K562 (cell line): ENCODE data around the gene WDR18. TPM values are rescaled to one million over a fixed set of nuclear protein-coding genes. Genes with fewer than 3 reads are reported as not detected.

Experiments
- CREB1 ChIP-seq, 2 experiments: sonication (generic) in 1 of 2; formaldehyde crosslinking in 1 of 2; IDR thresholded peaks; 2 replicates each; pipeline versions ENCODE4 v1.6.1 to v1.8.0; 2012 to 2022; ENCODE audit warnings: inconsistent platforms in 1 of 2, mild to moderate bottlenecking in 1 of 2, missing genetic modification reagents in 1 of 2, moderate library complexity in 1 of 2
- HDAC2 ChIP-seq: fragments of 450-650 bp; IDR thresholded peaks from 2 replicates; pipeline ENCODE4 v1.6.1; 2016; ENCODE audit warnings: mild to moderate bottlenecking
- HDAC3 ChIP-seq: fragments of 450-650 bp; IDR thresholded peaks from 2 replicates; pipeline ENCODE4 v1.6.1; 2018; ENCODE audit warnings: borderline replicate concordance, mild to moderate bottlenecking, moderate library complexity; ENCODE audit not compliant: partially characterized antibody
- HNRNPLL ChIP-seq: fragments of 200-400 bp; formaldehyde crosslinking; IDR thresholded peaks from 2 replicates; pipeline ENCODE4 v1.6.1; 2017; ENCODE audit warnings: low read length, low read depth, mild to moderate bottlenecking; ENCODE audit not compliant: poor library complexity, severe bottlenecking
- HOXB6 ChIP-seq: fragments of 250-450 bp; sonication (Bioruptor Pico); IDR thresholded peaks from 2 replicates; pipeline ENCODE4 v1.5.1; 2022; ENCODE audit warnings: mild to moderate bottlenecking, borderline replicate concordance
- KLF16 ChIP-seq: IDR thresholded peaks from 2 replicates; pipeline ENCODE4 v1.6.1; 2016; ENCODE audit warnings: antibody characterized with exemption
- MTA1 ChIP-seq: fragments of 450-650 bp; IDR thresholded peaks from 2 replicates; pipeline ENCODE4 v1.6.1; 2017; ENCODE audit warnings: borderline replicate concordance
- PTBP1 ChIP-seq: fragments of 200-400 bp; formaldehyde crosslinking; IDR thresholded peaks from 2 replicates; pipeline ENCODE4 v1.6.1; 2017; ENCODE audit warnings: low read depth, low read length
- PTTG1 ChIP-seq: fragments of 450-650 bp; IDR thresholded peaks from 2 replicates; pipeline ENCODE4 v1.6.1; 2016; ENCODE audit warnings: low read depth, mild to moderate bottlenecking, missing genetic modification characterization, missing compliant biosample characterization
- RBM17 ChIP-seq: fragments of 200-400 bp; formaldehyde crosslinking; IDR thresholded peaks from 2 replicates; pipeline ENCODE4 v1.6.1; 2017; ENCODE audit warnings: low read depth, mild to moderate bottlenecking, low read length, borderline replicate concordance
- SAFB ChIP-seq: fragments of 200-400 bp; formaldehyde crosslinking; IDR thresholded peaks from 2 replicates; pipeline ENCODE4 v1.6.1; 2017; ENCODE audit warnings: low read depth, low read length, borderline replicate concordance
- SRSF9 ChIP-seq: fragments of 200-400 bp; formaldehyde crosslinking; IDR thresholded peaks from 2 replicates; pipeline ENCODE4 v1.6.1; 2017; ENCODE audit warnings: low read depth, low read length, borderline replicate concordance
- ZNF184 ChIP-seq: sonication (generic); formaldehyde crosslinking; IDR thresholded peaks from 2 replicates; pipeline ENCODE4 v1.5.0; 2020; ENCODE audit warnings: missing genetic modification reagents
- polyA plus RNA-seq, 8 experiments: library from polyadenylated mRNA; depleted of rRNA in 4 of 8; stranded (reverse) in 5 of 8; unstranded in 3 of 8; fragments of >200 nt; fragmentation: Nextera tagmentation in 2 of 8; fragmentation: Illumina TruSeq in 1 of 8; extraction: Ambion mirVana in 2 of 8; extraction: Trizol in 1 of 8; gene quantifications; 2 replicates each; pipeline versions ENCODE4 v1.2.1 to v1.2.3, GENCODE V29; 2011 to 2014; ENCODE audit warnings: inconsistent platforms in 1 of 8, missing spikeins in 1 of 8
- total RNA-seq, 7 experiments: library from RNA; depleted of rRNA in 6 of 7; stranded (reverse); fragments of >200 nt in 6 of 7; fragmentation: Illumina TruSeq in 2 of 7; extraction: Trizol in 2 of 7; gene quantifications; 2 replicates each; pipeline versions ENCODE4 v1.2.1 to v1.2.3, GENCODE V29; 2011 to 2021; ENCODE audit warnings: low replicate concordance in 1 of 7
- TF ChIP-seq, protein P1 (sequence below): fragments of 250-450 bp; sonication (Bioruptor Pico); IDR thresholded peaks from 2 replicates; pipeline ENCODE4 v1.4.0; 2020; ENCODE audit warnings: mild to moderate bottlenecking, moderate library complexity
- TF ChIP-seq, protein P2 (sequence below), 2 experiments: fragments of 450-650 bp; conservative IDR thresholded peaks; 2 replicates each; pipeline ENCODE4 v1.6.1; 2017; ENCODE audit warnings: mild to moderate bottlenecking in 2 of 2, moderate library complexity in 2 of 2
- TF ChIP-seq, protein P3 (sequence below): fragments of 450-650 bp; IDR thresholded peaks from 2 replicates; pipeline ENCODE4 v1.6.1; 2017; ENCODE audit warnings: antibody characterized with exemption, mild to moderate bottlenecking

WDR18 gene
- total and polyA plus RNA-seq, 9 of the 15 experiments (the other 6 are each of a cell fraction or from before 2014, with no cell fraction given): 0.65 to 181 (median 30.1) TPM

- TF ChIP-seq, protein P1, sequence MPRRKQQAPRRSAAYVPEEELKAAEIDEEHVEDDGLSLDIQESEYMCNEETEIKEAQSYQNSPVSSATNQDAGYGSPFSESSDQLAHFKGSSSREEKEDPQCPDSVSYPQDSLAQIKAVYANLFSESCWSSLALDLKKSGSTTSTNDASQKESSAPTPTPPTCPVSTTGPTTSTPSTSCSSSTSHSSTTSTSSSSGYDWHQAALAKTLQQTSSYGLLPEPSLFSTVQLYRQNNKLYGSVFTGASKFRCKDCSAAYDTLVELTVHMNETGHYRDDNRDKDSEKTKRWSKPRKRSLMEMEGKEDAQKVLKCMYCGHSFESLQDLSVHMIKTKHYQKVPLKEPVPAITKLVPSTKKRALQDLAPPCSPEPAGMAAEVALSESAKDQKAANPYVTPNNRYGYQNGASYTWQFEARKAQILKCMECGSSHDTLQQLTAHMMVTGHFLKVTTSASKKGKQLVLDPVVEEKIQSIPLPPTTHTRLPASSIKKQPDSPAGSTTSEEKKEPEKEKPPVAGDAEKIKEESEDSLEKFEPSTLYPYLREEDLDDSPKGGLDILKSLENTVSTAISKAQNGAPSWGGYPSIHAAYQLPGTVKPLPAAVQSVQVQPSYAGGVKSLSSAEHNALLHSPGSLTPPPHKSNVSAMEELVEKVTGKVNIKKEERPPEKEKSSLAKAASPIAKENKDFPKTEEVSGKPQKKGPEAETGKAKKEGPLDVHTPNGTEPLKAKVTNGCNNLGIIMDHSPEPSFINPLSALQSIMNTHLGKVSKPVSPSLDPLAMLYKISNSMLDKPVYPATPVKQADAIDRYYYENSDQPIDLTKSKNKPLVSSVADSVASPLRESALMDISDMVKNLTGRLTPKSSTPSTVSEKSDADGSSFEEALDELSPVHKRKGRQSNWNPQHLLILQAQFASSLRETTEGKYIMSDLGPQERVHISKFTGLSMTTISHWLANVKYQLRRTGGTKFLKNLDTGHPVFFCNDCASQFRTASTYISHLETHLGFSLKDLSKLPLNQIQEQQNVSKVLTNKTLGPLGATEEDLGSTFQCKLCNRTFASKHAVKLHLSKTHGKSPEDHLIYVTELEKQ: no peak
- TF ChIP-seq KLF16: no peak
- TF ChIP-seq MTA1: peak; percentile 97
- TF ChIP-seq HDAC2: peak; percentile 89; the same call in 1 of the 2 replicates
- no peak for TF ChIP-seq PTTG1 (tag)
- no peak for TF ChIP-seq HDAC3
- peak; percentile 97 for TF ChIP-seq CREB1 (IDR thresholded peaks at IDR 0.05)
- peak; percentile 98 for TF ChIP-seq CREB1 (CRISPR knock-in tag; IDR thresholded peaks at IDR 0.05)
- TF ChIP-seq HOXB6: no peak
- no peak for TF ChIP-seq HNRNPLL
- TF ChIP-seq, protein P2, sequence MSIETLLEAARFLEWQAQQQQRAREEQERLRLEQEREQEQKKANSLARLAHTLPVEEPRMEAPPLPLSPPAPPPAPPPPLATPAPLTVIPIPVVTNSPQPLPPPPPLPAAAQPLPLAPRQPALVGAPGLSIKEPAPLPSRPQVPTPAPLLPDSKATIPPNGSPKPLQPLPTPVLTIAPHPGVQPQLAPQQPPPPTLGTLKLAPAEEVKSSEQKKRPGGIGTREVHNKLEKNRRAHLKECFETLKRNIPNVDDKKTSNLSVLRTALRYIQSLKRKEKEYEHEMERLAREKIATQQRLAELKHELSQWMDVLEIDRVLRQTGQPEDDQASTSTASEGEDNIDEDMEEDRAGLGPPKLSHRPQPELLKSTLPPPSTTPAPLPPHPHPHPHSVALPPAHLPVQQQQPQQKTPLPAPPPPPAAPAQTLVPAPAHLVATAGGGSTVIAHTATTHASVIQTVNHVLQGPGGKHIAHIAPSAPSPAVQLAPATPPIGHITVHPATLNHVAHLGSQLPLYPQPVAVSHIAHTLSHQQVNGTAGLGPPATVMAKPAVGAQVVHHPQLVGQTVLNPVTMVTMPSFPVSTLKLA (conservative IDR thresholded peaks at IDR 0.05): peak; percentile 76 to 88
- no peak for TF ChIP-seq ZNF184 (CRISPR knock-in tag)
- no peak; the same call in 1 of the 2 replicates for TF ChIP-seq PTBP1
- TF ChIP-seq SAFB: no peak
- TF ChIP-seq SRSF9: no peak
- no peak for TF ChIP-seq RBM17
- TF ChIP-seq, protein P3, sequence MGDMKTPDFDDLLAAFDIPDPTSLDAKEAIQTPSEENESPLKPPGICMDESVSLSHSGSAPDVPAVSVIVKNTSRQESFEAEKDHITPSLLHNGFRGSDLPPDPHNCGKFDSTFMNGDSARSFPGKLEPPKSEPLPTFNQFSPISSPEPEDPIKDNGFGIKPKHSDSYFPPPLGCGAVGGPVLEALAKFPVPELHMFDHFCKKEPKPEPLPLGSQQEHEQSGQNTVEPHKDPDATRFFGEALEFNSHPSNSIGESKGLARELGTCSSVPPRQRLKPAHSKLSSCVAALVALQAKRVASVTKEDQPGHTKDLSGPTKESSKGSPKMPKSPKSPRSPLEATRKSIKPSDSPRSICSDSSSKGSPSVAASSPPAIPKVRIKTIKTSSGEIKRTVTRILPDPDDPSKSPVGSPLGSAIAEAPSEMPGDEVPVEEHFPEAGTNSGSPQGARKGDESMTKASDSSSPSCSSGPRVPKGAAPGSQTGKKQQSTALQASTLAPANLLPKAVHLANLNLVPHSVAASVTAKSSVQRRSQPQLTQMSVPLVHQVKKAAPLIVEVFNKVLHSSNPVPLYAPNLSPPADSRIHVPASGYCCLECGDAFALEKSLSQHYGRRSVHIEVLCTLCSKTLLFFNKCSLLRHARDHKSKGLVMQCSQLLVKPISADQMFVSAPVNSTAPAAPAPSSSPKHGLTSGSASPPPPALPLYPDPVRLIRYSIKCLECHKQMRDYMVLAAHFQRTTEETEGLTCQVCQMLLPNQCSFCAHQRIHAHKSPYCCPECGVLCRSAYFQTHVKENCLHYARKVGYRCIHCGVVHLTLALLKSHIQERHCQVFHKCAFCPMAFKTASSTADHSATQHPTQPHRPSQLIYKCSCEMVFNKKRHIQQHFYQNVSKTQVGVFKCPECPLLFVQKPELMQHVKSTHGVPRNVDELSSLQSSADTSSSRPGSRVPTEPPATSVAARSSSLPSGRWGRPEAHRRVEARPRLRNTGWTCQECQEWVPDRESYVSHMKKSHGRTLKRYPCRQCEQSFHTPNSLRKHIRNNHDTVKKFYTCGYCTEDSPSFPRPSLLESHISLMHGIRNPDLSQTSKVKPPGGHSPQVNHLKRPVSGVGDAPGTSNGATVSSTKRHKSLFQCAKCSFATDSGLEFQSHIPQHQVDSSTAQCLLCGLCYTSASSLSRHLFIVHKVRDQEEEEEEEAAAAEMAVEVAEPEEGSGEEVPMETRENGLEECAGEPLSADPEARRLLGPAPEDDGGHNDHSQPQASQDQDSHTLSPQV: no peak
Observed at GRCh38 chr19:1041835-1042685, 57.9 kb downstream of the WDR18 start (continued).
